ENCODE measurements around the gene DTWD1.
"Not testable (repeated sequence)": the region's sequence is repeated elsewhere in the genome, so short reads cannot be mapped to it uniquely, and the experiment has no call there.

The DTWD1 gene, protein sequence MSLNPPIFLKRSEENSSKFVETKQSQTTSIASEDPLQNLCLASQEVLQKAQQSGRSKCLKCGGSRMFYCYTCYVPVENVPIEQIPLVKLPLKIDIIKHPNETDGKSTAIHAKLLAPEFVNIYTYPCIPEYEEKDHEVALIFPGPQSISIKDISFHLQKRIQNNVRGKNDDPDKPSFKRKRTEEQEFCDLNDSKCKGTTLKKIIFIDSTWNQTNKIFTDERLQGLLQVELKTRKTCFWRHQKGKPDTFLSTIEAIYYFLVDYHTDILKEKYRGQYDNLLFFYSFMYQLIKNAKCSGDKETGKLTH

DNA sequence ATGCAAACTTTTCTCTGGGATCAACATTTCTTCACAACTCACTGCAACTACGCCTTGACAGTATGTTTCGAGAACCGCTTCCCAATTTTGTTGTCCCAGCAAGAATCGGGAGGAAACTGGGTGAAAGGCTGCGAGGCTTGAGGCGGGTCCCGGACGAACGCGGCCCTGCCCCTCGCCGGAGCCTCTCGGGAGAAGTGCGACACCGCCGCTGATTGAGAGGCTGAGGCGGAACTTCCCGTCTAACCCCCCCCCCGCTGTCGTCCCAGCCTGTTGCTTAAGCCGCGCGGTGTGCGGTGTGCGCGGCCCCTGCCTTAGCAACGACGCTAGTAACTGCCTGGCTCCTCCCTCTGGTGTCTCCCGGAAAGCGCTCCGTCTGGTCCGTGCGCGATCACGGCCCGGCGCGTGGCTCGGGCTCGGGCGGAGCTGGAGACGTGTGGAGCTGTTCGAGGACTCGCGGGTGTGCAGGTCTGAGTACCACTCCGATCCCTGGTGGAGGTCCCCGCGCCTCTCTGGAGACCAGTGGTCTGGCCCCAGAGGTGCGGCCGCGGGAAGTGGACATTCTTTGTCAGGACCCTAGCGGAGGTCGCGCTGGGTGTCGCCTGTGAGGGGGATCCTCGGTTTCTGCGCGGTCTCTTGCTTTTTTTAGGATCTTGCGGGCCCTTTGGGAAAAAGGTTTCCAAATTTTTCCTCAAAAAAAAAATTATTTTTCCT lies at the start of gene DTWD1, which contains the start of gene FAM227B:
DTWD1 (plus strand) TSS at position 391 of the 711 bp plus-strand sequence. CDS start 4,120 bp downstream, outside the sequence.
FAM227B (minus strand) TSS at position 161 of the 711 bp plus-strand sequence. CDS start 5,647 bp downstream, outside the sequence.
- peak; percentile 89 to 91 for DNase-seq

DNA sequence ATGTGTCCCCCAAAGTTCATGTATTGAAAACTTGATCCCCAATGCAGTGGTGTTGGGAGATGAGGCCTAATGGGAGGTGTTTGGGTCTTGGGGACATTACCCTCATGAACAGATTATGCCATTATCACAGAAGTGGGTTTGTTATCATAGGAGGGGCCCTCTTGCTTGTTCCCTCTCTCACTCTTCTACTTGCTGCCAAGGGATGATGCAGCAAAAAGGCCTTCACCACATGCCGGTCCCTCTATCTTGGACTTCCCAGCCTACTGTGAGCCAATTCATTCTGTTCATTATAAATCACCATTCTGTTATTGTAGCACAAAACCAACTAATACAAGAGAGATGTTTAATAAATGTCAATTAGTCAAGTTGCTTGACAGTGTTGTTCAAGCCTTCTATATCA lies 47.4 kb upstream of the DTWD1 start:
- no peak for DNase-seq

DNA sequence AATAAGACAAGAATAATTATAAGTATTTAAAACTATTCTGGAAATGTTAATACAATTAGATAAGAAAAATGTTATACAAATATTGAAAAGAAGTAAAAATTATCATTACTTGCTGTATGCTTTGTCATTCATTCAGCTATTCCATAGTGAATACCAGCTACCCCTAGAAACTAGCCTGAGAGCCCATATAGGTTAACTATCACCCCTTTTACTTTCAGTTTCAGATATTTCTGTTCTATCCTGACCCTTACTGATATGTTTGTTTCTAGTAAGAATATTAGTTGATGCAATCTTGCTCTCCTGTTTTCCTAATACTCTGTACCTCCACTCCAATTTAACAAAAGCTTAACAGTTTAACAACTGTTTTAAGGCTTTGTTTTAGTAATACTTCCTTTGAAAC lies 31.8 kb upstream of the DTWD1 start:
- no peak for DNase-seq

DNA sequence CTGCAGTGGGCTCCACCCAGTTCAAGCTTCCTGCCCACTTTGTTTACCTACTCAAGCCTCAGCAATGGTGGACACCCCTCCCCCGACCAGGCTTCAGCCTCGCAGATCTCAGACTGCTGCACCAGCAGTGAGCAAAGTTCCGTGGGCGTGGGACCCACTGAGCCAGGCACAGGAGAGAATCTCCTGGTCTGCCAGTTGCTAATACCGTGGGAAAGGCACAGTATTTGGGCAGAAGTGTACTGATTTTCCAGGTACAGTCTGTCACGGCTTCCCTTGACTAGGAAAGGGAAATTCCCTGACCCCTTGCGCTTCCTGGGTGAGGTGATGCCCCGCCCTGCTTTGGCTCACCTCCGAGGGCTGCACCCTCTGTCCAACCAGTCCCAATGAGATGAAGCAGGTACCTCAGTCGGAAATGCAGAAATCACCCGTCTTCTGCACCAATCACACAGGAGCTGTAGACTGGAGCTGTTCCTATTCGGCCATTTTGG lies 28.0 kb upstream of the DTWD1 start:
- peak in 1 of 2 donors; percentile 2 for DNase-seq

DNA sequence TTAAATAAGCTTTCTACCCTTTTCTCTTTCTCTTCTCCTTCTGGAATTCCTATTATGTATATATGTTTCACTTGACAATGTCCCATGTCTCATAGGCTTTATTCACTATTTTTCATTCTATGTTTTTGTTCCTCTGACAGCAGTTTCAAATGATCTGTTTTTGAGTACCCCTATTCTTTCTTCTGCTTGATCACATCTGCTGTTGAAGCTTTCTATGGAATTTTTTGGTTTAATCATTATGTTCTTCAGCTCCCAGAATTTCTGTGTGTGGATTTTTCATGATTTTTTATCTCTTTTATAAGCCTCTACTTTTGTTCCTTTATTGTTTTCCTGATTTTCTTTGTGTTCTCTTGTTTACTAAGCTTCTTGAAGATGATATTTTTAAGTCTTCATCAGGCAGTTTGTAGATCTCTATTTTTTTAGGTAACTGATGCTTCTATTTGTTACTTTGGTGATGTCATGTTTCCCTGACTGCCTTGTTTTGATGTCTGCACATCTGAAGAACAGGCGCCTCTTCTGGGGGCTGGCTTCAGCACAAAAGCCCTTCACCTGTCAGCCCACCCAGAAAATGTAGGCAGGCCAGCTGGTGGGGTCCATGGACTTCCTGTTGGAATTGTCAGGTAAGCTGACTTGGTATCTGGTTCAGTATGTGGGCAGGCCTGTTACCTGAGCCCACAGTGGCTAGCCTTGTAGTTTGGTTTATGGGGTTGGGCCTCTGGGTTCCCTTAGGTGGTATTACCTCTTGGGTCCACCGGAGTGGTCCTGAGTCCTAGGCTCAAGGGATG lies 16.0 kb upstream of the DTWD1 start:
- no peak for DNase-seq

DNA sequence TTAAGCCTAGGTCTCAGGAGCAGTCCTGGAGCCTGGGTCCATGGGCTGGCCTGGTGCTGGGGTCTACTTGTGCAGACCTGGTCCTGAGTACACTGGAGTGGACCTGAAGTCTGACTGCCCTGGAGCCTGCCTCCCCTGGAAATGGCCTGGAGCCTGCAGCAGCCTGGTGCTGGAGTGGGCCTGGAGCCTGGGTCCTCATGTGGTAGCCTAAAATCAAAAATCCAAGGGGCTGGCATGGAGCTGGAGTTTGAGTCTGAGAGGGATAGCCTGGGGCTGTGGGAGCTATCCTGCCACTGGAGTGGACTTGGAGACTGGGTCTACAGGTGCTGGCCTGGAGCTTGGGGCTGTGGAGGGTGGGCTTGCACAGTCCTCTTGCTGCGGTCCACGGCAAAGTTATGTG lies 15.3 kb upstream of the DTWD1 start:
- no peak for DNase-seq

DNA sequence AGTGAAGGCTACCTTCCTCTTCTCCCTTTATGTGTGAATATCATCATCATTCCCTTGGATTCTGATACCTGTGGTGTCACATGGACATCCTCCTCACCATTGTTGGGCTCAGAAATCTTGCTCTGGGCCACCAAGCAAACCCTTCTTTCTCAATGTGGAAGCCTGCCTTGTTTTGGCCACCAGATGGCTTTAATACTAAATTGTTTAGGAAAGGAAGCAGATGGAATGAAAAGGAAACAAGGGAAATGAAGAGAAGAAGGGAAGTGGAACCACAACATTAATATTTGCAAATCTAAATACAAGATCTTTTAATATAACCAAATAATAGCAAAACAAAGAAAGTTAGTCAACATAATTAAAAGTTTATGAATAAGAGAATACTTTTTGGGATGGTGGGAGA lies 14.3 kb upstream of the DTWD1 start:
- DNase-seq, result no peak

DNA sequence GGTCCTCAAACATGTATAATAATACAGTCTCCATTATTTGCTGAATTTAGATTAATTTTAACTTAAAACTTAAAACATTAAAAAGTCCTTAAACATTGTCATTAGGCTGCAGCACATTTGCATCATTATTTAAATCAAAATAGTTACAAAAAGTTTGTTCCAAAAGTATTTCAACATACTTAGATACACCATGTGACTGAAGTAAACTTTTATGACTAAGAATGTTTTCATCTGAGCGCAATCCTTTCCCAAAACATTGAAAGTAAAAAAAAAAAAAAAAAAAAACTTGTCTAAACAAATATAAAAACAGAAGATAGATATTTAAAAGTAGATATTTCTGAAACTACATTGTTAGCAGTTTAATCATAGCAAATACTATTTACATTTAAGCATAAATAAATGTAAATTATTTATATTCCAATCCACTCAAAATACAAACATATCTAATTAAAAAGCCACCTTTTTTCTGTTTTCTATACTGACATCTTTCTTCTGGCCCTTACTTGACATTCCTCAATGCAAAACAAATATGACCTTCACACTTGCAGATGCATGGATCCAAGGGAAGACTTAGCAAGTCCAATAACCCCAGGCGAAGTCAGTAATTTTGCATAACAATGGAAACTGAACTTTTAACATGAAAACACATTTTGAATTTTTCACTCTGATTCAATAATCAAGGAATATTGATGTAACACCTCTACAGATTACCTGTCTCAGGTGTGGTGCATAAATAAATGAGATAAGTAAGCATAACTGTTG lies 10.5 kb upstream of the DTWD1 start:
- no peak for DNase-seq

DNA sequence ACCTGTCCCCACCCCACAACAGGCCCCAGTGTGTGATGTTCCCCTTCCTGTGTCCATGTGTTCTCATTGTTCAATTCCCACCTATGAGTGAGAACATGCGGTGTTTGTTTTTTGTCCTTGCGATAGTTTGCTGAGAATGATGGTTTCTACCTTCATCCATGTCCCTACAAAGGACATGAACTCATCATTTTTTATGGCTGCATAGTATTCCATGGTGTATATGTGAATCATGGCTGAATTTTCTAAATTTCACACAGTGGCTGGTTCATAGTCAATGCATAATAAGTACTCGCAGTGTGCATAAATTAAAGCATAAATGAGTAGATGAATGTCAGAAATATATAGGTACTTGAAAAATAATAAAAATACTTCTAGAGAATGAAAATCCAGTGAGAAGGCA lies 8.6 kb upstream of the DTWD1 start:
- DNase-seq, result not testable (repeated sequence)

DNA sequence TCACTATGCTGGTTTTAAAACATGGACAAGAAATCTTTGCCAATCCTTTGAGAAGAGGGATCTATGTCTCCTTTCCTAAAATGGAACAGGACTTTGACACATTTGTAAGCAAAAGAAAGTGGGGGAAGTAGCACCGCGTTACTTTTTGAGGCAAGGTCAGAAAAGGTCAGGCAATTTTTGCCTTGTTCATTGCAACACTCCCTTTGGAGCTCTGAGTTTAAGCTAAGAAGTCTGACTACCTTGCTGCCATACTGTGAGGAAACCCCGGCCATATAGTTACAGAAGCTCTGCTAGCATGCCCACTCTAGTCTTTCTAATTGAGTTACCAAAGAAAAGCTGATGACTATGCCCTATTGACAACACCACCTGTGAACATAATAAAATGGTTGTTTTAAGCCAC lies 1.6 kb upstream of the DTWD1 start:
- DNase-seq, result no peak

DNA sequence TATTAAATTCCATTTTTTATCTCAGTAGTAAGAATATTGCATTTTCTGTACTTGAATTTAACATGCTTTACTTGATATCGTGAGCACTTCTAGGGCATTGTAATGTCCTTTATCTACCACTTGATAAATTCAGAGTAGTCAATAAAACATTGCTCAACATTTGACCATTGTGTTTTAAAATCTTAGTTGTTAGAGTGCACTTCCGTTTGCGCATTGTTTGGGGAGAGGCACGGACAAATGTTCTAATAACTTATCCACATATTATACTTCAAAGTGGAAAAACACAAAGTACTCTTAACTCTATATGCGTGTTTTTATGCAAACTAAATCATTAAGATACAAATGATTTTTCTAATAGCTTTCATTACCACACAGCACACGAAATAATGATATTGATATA lies 649 bp upstream of the DTWD1 start:
- DNase-seq, result no peak

DNA sequence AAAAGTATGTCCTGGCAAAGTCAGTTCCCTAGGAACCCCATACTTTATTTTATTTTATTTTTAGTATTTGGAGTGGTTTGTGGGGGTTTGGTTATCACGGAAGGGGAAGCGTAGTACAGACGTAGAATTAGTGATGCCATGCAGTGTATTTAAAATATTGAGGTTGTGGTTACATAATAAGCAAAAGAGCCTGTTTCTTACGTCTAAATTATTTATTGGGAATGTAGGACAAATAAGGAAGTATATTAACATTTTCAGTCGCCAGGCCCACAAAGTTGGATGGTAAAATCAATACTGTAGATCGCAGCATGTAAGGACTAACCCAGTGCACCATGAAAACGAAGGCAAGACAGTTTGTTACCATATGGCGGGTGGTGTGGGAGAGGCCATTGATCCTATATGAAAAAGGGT lies 558 bp downstream of the DTWD1 start:
- no peak for DNase-seq

DNA sequence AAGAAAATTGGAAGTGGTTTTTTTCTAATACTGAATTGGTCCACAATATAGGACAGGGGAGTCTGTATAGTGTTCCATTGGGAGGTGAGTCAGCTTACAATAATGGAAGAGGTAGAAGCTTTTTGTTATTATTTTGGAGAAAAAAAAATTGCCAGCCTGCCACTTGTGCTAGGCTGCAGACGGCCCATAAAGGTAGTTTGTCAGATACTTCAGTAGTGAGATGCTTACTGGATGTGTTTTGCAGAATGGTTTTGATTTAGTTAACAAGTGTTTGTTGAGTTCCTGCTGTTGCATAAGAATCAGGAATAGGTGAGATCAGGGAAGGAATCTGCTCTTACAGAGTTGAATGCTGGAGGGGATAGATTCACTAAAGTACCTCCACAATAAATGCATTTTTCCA lies 1.0 kb downstream of the DTWD1 start:
- no peak for DNase-seq

DNA sequence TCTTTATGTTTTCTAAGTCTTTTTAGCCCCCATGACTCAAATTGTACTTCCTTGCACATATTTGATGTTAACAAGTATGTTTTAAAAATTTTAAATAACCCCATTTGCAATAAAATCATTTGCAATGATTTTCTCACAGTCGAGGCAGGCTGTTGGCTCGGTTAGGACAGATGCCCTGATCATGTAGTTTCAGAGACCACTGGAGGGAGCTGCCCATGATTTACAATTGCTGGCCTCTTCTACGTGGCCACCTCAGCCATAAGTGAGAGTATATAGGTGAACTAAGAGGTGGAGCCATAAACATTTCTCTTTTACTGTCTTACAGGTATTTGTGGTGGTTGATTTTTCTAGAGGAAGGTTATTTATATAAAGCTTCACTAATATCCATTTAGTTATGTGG lies 1.7 kb downstream of the DTWD1 start:
- no peak for DNase-seq

DNA sequence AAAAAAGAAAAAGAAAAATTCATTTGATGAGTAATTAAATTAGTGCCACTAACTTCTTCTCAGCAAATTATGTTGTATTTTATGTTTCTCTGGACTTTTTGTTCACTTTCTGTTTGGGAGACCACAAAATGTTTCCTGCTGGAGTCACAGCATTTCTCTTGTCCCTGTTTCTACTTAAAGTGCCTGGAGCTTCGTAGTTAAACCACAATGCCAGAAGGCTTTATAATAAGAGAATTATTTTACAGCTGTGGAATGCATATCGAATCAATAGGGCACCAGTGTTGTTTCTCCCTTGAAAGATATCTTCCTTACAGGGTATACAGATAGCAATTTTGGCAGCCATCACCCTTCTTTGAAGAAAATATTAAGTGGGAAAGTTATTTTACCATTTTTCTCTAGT lies 3.2 kb downstream of the DTWD1 start:
- DNase-seq, result no peak

DNA sequence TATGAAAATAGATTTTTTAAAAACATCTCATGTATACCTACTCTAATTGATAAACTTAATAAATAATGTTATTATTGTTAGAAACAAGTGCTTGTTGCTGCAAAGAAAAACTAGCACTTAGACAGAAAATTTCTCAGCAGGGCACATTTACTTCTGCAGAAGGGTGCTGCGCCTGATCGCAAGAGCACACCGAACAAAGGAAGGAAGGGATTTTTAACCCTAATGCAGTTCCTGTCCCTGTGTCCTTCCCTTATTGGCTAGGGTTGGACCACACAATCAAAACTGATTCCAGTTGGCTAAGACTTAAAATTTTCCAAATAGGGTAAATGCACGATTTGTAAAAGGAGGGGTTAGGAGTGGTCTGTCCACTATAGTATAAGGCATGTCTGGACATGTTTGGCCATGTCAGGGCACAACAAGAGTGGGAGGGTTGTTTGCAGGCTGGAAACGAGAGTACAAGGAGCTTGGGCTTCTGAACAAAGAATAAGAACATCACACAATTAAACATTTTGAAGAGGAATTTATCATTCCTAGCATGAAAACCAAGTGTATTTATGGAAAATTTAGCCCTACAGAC lies 4.7 kb downstream of the DTWD1 start:
- no peak for DNase-seq

DNA sequence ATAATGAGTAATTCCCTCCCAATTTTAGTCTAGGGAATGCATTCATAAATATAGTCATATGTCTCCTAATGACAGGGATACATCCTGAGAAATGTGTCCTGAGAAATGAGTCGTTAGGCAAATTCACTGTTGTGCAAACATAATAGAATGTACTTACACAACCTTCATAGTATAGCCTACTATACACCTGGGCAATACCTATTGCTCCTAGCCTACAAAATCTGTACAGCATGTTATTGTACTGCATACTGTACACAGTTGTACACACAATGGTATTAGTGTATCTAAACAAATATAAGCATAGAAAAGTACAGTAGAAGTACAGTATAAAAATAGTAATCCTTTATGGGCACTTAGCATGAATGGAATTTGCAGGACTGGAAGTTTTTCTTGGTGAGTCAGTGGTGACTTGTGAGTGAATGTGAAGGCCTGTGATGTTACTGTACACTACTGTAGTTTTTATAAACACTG lies 6.6 kb downstream of the DTWD1 start:
- no peak for DNase-seq

DNA sequence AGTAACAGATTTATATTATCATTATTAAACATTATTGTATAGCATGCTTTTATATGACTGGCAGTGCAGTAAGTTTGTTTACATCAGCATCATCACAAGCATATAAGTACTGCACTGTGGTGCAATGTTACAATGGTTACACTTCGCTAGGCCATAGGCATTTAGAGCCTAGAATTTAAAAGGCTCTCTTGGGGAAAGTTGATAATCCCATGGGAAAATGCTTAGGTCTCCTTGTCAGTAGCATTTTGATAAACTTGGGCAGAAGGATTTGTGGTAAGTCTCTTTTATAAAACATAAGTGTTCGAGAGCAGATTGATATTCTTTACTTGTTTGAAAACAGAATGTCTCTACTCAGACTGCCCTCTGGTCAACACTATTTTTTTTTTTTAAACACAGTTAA lies 7.5 kb downstream of the DTWD1 start:
- no peak for DNase-seq

DNA sequence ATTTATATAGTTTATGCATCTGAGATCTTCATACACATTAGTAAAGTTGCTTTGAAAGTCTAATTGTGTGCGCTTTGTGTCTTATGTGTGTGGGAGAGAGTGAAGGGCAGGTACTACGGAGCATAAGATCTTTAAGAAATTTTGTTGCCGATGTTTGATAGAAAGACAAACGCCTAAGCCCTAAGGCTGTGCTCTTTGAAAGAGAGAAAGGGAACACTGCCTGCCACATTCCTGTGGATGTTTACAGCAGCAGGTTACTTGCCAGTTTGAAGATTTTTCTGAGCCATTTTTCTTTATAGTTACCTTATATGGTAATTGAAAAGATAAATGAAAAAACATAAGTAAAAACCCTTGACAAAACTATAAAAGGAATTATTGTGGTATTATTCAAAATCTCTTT lies 17.0 kb downstream of the DTWD1 start:
- DNase-seq, result no peak

DNA sequence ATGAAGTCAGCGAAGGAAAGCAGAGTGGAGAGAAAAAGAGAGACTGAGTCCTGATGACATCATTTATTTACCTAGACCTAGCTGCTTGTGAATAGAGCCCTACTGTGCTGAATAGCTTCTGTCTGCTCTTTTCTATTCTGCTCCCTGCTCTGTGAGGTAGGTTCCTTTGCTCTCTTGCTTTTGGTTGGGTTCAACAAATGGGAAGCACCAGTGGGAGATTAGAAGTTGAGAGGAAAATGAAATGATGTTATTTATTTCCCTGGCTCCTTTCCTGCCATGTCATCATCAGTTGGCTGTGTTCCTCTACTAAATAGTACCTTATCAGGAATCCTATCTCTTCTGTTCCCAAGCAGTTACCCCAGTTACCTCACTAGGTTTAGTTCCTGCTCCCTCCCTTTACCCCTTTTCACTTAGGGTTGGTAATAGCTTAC lies 23.5 kb downstream of the DTWD1 start:
- no peak for DNase-seq

DNA sequence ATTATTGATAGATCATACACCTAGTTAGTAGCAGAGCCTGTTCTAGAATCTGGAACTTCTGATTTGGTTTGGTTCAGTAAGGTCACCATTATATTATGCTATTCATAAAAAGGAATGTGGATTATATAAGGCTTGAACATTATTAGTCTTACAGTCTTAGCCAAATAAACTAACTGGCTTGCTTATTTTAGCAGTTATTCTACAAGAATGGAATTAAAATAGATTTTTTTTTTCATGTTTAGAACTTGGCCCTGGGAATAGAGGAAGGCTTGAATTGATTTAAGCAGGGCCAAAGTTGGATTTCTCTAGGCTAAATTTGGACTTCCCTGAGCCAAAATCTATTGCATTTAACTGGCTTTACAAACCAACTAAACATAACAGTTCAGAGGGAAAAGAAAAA lies 24.4 kb downstream of the DTWD1 start:
- DNase-seq, result no peak

DNA sequence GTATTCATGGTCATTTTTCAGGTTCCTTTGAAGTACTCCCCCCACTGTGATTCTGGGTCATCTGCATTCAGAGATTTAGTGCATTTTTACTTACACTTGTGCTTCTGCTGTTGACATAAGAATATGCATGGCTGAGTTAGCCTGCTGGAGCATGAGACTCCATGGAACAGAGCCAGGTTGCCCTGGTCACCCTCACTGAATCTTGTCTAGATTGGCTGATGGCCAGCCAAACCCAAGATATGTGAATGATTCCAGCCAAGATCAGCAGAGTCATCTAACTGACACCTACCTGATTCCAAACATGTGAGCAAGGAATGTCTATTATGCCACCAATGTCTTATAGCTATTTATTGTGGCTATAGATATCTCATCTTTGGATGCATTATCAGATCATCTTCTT lies 25.1 kb downstream of the DTWD1 start:
- DNase-seq, result no peak

Data from stimulated activated CD4-positive, alpha-beta T cell treated with anti-CD3 and anti-CD28 coated beads, Interleukin-2, amount 100 ng/mL, for 24 hours (primary cell).